Glutamatergic neuron (in vitro differentiated cells): Measurements from ENCODE around the gene NUAK2. TPM values are rescaled to one million over a fixed set of nuclear protein-coding genes. Genes with fewer than 3 reads are reported as not detected.

Source experiments
- DNase-seq: peaks from one replicate; pipeline ENCODE4 v3.0.0; 2022
- H3K27ac Mint-ChIP-seq: one replicate; pipeline ENCODE4 v1.8.0; 2020; ENCODE audit warnings: mild to moderate bottlenecking, mixed read lengths, inconsistent platforms; ENCODE audit not compliant: unreplicated experiment
- H3K27me3 Mint-ChIP-seq: one replicate; pipeline ENCODE4 v1.8.0; 2020; ENCODE audit warnings: mild to moderate bottlenecking, moderate library complexity, mixed read lengths, inconsistent platforms; ENCODE audit not compliant: unreplicated experiment
- H3K36me3 Mint-ChIP-seq: one replicate; pipeline ENCODE4 v1.8.0; 2020; ENCODE audit warnings: mild to moderate bottlenecking, mixed read lengths, inconsistent platforms; ENCODE audit not compliant: unreplicated experiment
- H3K4me1 Mint-ChIP-seq: one replicate; pipeline ENCODE4 v1.8.0; 2020; ENCODE audit warnings: mild to moderate bottlenecking, low read depth, mixed read lengths, inconsistent platforms; ENCODE audit not compliant: unreplicated experiment
- H3K4me3 Mint-ChIP-seq: one replicate; pipeline ENCODE4 v1.8.0; 2020; ENCODE audit warnings: mild to moderate bottlenecking, mixed read lengths, inconsistent platforms; ENCODE audit not compliant: unreplicated experiment
- H3K9me3 Mint-ChIP-seq: one replicate; pipeline ENCODE4 v1.8.0; 2020; ENCODE audit warnings: mild to moderate bottlenecking, moderate library complexity, mixed read lengths, inconsistent platforms; ENCODE audit not compliant: unreplicated experiment
- total RNA-seq: library from RNA; stranded (reverse); fragmentation: NEBNext Ultra II Directional; extraction: Animal tissue kit (Norgen Biotek cat#: 25700); gene quantifications from one replicate; pipeline ENCODE4 v1.2.1, GENCODE V29; 2021; ENCODE audit not compliant: unreplicated experiment
- TF ChIP-seq, protein P1 (sequence below): fragments of 200-600 bp; sonication (generic); IDR thresholded peaks from one replicate; pipeline ENCODE4 v1.5.0; 2021; ENCODE audit not compliant: partially characterized antibody, unreplicated experiment

NUAK2 gene
- total RNA-seq, 1 donor from 2014 or later: 8.0 TPM

DNA sequence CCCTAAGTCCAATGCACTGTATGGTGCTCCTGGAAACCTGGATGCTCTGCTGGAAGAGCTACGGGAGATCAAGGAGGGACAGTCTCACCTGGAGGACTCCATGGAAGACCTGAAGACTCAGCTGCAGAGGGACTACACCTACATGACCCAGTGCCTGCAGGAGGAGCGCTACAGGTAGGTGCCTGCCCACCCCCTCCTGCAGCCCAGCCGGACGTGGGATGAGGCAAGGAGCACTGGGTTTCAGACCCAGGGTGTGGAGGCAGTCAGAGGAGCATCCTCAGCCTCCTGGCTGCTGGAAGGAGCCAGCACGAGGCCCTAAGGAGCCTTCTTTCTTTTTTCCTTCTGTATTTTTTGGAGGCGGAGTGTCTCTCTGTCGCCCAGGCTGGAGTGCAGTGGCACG lies 51.8 kb downstream of the NUAK2 start:
- no peak for DNase-seq
- Mint-ChIP-seq H3K9me3 (peaks cover 12% of the 10 kb centered on the region), H3K27me3 (peaks cover 5% of the 10 kb centered on the region)

DNA sequence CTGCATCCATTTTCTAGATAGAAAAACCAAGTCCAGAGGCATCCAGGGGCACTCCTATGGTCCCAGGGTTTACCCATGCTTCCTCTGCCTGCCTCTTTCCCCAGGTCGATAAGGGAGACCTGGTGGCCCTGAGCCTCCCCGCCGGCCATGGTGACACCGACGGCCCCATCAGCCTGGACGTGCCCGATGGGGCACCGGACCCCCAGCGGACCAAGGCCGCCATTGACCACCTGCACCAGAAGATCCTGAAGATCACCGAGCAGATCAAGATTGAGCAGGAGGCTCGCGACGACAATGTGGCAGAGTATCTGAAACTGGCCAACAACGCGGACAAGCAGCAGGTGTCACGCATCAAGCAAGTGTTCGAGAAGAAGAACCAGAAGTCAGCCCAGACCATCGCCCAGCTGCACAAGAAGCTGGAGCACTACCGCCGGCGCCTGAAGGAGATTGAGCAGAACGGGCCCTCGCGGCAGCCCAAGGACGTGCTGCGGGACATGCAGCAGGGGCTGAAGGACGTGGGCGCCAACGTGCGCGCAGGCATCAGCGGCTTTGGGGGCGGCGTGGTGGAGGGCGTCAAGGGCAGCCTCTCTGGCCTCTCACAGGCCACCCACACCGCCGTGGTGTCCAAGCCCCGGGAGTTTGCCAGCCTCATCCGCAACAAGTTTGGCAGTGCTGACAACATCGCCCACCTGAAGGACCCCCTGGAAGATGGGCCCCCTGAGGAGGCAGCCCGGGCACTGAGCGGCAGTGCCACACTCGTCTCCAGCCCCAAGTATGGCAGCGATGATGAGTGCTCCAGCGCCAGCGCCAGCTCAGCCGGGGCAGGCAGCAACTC lies 52.5 kb downstream of the NUAK2 start:
- Mint-ChIP-seq H3K27ac (no peak overlapping the region), H3K4me3 (no peak overlapping the region), H3K9me3 (peaks cover 10% of the 10 kb centered on the region), H3K36me3 (no peaks in the 10 kb centered on the region), H3K4me1 (peaks cover 25% of the 10 kb centered on the region), H3K27me3 (peaks cover 4% of the 10 kb centered on the region)
- TF ChIP-seq, protein P1, sequence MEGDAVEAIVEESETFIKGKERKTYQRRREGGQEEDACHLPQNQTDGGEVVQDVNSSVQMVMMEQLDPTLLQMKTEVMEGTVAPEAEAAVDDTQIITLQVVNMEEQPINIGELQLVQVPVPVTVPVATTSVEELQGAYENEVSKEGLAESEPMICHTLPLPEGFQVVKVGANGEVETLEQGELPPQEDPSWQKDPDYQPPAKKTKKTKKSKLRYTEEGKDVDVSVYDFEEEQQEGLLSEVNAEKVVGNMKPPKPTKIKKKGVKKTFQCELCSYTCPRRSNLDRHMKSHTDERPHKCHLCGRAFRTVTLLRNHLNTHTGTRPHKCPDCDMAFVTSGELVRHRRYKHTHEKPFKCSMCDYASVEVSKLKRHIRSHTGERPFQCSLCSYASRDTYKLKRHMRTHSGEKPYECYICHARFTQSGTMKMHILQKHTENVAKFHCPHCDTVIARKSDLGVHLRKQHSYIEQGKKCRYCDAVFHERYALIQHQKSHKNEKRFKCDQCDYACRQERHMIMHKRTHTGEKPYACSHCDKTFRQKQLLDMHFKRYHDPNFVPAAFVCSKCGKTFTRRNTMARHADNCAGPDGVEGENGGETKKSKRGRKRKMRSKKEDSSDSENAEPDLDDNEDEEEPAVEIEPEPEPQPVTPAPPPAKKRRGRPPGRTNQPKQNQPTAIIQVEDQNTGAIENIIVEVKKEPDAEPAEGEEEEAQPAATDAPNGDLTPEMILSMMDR: no peak
- no peak for DNase-seq

More for the DNA sequence above, 51.8 kb downstream of the NUAK2 start:
- H3K4me3 Mint-ChIP-seq: no peak overlapping the region
- no peaks in the 10 kb centered on the region for H3K36me3 Mint-ChIP-seq
- peaks cover 25% of the 10 kb centered on the region for H3K4me1 Mint-ChIP-seq
- no peak overlapping the region for H3K27ac Mint-ChIP-seq
- TF ChIP-seq, protein P1: no peak

DNA sequence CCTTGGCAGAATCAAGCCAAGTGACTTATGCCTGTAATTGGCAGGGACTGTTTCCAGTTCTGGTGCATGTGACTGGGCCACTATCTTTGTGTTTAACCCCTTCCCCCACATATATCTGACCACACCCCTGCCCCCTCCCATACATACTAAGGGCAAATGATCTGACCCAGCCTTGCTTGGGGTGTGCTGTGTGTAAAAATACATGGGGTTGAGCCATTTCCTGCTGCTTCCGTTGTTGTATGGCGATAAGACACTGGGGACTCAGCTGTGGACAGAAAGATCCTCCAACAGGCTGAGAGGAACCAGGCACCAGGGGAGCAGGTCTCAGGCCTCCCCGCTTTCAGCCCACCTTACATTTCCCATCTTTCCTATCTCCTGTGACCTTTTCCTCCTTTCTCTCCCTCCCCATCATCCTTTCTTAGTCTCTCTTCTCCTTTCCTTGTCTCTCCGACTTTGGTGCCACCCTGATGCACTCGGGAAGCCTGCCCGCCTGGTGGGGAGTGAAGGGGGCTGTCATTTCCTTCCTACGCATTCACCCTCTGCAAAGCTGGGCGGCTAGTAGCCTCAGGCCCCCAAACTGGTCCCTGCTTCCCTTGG lies 54.1 kb downstream of the NUAK2 start:
- DNase-seq: no peak
- H3K27ac Mint-ChIP-seq: no peak overlapping the region

DNA sequence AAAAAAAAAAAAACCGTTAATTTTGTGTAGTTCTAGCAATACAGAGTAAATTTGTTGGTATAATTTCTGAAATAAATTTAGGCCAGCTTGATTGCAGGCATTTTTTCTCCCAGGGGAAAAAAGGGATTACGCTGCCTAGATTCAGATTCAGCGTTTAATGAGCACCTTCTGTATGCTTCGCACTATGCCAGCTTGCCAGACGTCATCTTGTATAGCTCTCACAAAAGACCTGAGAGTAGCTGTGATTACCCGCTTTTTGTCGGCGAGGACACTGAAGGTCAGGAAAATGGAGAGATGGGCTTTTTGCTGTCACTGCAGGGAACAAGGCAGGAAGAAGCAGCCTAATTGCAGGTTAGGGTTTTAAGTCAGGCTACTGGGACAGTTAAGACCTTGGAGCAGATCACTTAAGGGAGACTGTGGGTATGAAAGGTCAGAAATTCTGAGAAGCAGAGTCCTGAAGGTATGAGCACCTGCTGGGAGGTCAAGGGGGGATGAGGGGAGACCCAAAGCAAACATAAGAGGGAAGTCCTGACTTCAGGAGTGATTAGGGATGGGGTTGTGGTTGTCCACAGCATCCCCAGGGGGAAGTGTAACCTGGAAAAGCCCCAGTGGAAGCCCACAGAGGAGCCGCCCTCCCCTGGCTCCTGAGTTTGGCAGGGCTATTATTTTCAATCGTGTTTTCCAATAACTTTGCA lies 54.8 kb downstream of the NUAK2 start:
- H3K4me3 Mint-ChIP-seq: no peak overlapping the region
- peaks cover 10% of the 10 kb centered on the region for H3K9me3 Mint-ChIP-seq
- H3K4me1 Mint-ChIP-seq: peaks cover 22% of the 10 kb centered on the region
- no peaks in the 10 kb centered on the region for H3K36me3 Mint-ChIP-seq
- no peak for DNase-seq
- TF ChIP-seq, protein P1: no peak
- peaks cover 8% of the 10 kb centered on the region for H3K27me3 Mint-ChIP-seq
- peak overlapping the region; percentile 45 for H3K27ac Mint-ChIP-seq

More for the DNA sequence above, 54.1 kb downstream of the NUAK2 start:
- Mint-ChIP-seq H3K27me3 (peaks cover 4% of the 10 kb centered on the region), H3K4me3 (no peak overlapping the region), H3K36me3 (no peaks in the 10 kb centered on the region), H3K4me1 (peaks cover 19% of the 10 kb centered on the region), H3K9me3 (peaks cover 10% of the 10 kb centered on the region)
- TF ChIP-seq, protein P1: no peak
